ENCODE measurements around the gene MARK3.
A peak's percentile ranks its signal among the peaks of the same experiment; 100 is the strongest.
"Not testable (repeated sequence)": the region's sequence is repeated elsewhere in the genome, so short reads cannot be mapped to it uniquely, and the experiment has no call there.

Gene MARK3

GRCh38 chr14:103385152-103385928 lies at the start of gene MARK3:
Gene MARK3 (plus strand): TSS chr14:103385415. CDS start chr14:103386030, 615 bp downstream.
- DNase-seq, result peak; percentile 96

- DNase-seq, result no peak
Observed at GRCh38 chr14:103336191-103336590, 49.0 kb upstream of the MARK3 start.

GRCh38 chr14:103337794-103338193 lies 47.4 kb upstream of the MARK3 start:
- no peak for DNase-seq

- DNase-seq, result no peak
Observed at GRCh38 chr14:103339561-103339960, 45.7 kb upstream of the MARK3 start.

- no peak for DNase-seq
Observed at GRCh38 chr14:103340480-103341212, 44.6 kb upstream of the MARK3 start.

GRCh38 chr14:103341250-103342129 lies 43.7 kb upstream of the MARK3 start:
- no peak for DNase-seq

- DNase-seq, result no peak
Observed at GRCh38 chr14:103343164-103343879, 41.9 kb upstream of the MARK3 start.

GRCh38 chr14:103343905-103344797 lies 41.1 kb upstream of the MARK3 start:
- no peak for DNase-seq

GRCh38 chr14:103346286-103346685 lies 38.9 kb upstream of the MARK3 start:
- DNase-seq, result no peak

GRCh38 chr14:103347091-103347815 lies 38.0 kb upstream of the MARK3 start:
- DNase-seq, result no peak

- no peak for DNase-seq
Observed at GRCh38 chr14:103348154-103348553, 37.1 kb upstream of the MARK3 start.

- no peak for DNase-seq
Observed at GRCh38 chr14:103349982-103350381, 35.2 kb upstream of the MARK3 start.

GRCh38 chr14:103353362-103353761 lies 31.9 kb upstream of the MARK3 start:
- DNase-seq, result no peak

- DNase-seq, result no peak
Observed at GRCh38 chr14:103354141-103354540, 31.1 kb upstream of the MARK3 start.

- no peak for DNase-seq
Observed at GRCh38 chr14:103356024-103356682, 29.1 kb upstream of the MARK3 start.

GRCh38 chr14:103357552-103357951 lies 27.7 kb upstream of the MARK3 start:
- DNase-seq, result not testable (repeated sequence)

GRCh38 chr14:103360548-103360947 lies 24.7 kb upstream of the MARK3 start:
- DNase-seq, result no peak

GRCh38 chr14:103361867-103362266 lies 23.3 kb upstream of the MARK3 start:
- no peak for DNase-seq

GRCh38 chr14:103362780-103363179 lies 22.4 kb upstream of the MARK3 start:
- DNase-seq, result no peak

GRCh38 chr14:103366741-103367140 lies 18.5 kb upstream of the MARK3 start:
- DNase-seq, result no peak
